Superior temporal gyrus (tissue), 1 donor: ENCODE results near the gene SPATA31D1.
"Not testable (repeated sequence)": the region's sequence is repeated elsewhere in the genome, so short reads cannot be mapped to it uniquely, and the experiment has no call there.

ENCODE experiments used
- DNase-seq: peaks from one replicate; pipeline ENCODE4 v3.0.0-alpha.2; 2016; ENCODE audit errors: extremely low spot score

Gene SPATA31D1

DNA sequence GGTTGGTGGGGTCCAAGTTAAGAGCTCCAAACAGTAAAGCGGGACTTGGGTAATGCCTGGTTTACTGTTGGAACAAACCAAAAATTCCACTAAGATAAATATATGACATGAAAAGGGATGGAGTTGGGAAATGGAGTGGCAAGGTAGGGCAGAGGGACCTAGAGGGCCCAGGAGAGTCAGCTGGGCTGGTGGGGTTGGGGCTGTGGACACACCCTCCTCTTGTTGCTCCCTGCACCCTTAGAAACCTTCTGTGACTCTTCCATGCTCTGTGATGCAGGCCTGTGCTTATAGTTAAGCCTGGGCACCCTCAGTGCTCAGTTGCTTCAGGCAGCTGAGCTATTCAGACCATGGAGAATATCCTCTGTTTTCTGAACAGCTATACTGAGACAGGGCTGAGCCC is at the start of gene SPATA31D1:
Gene SPATA31D1, plus strand, starts transcription at position 301 of the 400 bp plus-strand sequence. Its CDS starts 47 bp downstream, at position 348.
- DNase-seq: not testable (repeated sequence)

DNA sequence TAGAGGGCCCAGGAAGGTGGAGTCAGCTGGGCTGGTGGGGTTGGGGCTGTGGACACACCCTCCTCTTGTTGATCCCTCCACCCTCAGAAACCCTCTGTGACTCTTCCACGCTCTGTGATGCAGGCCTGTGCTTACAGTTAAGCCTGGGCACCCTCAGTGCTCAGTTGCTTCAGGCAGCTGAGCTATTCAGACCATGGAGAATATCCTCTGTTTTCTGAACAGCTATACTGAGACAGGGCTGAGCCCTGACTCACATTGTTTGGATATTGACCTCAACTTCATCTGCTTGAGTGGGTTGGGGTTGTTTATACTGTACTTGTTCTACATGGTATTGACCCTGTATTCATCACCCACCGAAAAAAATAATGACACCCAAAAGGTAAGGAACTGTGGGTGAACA is 45.2 kb upstream of the SPATA31D1 start, which contains the start of gene SPATA31D3:
Gene SPATA31D3, plus strand, starts transcription at position 108 of the 400 bp plus-strand sequence. Its CDS starts 86 bp downstream, at position 194.
- not testable (repeated sequence) for DNase-seq

DNA sequence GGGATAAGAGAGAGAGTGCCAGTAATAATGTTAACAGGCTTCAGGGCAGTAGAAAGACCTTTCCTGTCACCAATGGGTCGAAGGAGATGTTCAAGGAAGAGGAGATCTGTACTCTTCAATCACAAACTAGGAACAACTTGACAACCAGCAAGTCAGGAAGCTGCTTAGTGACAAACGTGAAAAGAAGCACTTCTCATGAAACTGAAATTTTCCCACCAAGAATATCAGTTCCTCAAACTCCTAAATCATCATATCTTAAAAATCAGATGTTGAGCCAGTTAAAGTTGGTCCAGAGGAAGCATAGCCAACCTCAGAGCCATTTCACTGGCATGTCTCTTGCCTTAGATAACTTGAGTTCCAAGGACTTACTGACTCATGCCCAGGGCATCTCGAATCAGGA is 39.9 kb upstream of the SPATA31D1 start:
- not testable (repeated sequence) for DNase-seq

DNA sequence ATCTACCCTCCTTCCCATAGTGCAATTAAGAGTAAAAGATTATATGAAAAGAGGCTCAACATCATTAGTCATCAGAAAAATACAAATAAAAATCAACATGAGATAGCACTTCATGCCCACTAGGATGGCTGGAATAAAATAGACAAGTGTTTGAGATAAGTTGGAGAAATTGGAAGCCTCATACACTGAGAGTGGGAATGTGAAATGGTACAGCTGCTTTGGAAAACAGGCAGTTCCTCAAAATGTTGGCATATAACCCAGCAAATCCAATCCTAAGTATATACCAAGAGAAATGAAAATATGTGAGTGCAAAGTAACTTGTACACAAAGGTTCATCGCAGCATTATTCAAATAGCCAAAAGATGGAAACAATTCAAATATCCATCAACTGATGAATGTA is 35.5 kb upstream of the SPATA31D1 start:
- DNase-seq: no peak

DNA sequence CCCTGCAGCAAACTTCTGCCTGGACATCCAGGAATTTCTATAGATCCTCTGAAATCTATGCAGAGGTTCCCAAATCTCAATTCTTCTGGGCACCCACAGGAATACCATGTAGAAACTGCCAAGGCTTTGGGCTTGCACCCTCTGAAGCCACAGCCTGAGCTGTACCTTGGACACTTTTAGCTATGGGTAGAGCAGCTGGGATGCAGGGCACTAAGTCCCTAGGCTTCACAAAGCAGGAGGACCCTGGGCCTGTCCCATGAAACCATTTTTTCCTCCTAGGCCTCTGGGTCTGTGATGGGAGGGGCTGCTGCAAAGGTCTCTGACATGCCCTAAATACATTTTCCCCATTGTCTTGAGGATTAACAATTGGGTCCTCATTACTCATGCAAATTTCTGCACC is 32.9 kb upstream of the SPATA31D1 start:
- no peak for DNase-seq

DNA sequence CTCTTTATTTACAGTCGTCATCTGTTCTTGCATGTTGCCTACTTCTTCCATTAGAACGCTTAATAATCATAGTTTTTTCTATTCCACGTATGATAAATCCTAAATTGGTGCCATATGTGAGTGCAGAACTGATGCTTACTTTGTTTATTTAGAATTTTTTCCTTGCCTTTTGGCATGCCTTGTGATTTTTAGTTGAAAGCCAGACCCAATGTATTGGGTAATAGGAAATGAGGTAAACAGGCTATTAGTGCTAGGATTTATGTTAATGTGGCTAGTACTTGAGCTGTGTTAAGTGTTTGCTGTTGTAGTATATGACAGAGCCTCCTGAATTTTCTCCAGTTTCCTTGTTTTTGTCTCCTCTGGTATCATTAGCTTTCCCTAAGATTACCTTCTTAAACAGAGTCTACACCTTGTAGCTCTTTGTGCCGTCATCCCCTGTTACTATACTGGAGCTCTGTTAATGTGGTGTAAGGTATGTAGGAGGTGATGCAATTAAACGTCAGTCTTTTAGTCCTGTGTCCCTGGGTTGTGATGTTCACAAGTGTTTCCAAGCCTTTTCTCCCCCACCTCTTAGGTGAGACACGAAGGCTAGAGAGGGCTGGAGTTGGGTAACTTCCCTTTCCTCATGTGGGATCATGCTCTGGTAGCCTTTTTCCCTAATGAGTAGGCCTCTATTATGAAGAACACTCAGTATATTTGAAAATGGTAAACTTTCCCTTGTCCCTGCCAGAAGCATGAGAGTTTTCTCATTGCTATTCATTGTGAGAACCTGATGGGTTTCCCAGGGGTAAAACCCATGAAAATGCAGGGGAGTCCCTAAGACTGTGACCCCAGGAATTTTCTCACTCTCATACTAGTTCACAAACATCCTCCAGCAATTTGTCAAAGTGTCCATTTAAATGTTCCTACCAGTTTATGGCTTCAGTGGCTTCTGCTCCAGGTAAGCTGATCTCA is 24.1 kb upstream of the SPATA31D1 start:
- DNase-seq: no peak

DNA sequence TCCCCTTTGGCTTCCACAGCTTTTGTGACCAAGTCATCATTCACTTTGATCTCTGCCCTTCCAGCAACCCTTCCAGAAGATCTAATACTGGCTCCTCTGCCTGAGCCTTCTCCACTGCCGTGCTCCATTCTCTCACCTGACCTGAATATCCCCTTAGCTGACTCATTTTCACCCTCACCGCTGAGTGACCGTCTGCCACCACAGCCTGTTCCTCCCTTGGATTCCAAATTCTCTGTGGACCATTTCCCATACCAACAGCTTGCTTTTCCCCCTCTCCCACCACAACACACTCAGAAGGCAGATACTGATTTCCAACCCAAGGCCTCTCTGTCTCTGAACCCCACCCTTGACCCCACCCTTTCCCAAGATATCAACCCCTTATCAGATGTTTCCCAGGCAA is 20.5 kb upstream of the SPATA31D1 start:
- no peak for DNase-seq

DNA sequence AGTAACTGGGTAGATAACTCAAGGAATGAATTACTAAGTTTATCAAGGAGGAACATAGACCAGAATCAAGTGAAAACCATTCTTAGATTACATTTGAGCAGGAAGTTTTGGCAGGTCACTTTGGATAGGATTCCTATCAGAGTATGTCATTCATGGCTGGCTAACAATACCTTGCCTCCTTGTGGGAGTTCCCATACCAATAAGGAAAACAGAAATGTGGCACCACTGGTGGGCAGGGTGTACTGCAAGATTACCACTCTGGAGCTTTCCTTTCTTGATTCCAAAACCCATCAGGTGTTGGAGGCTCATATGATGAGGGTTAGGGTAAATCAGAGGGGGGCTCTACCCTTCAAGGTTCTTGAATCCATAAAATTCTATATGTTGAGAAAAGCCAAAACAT is 18.6 kb upstream of the SPATA31D1 start:
- DNase-seq: no peak

DNA sequence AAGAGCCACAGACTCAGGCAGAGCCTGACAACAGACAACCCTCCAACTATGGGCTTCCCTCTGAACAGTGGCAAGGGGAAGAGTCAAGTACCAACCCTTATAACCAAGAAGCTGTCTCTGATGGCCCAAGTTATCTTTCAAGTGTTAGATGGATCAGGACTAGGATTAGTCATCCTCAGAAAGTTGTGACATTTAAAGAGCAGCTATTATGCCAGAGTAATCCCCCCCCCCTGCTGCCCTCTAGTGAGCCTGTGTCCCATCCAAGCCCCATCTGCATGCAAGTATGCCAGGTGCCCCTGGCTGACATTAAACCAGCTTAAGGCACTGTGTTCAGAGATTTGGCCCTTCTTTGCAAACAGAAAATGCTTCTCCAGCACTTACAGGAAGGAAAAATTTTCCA is 16.8 kb upstream of the SPATA31D1 start:
- DNase-seq: no peak

DNA sequence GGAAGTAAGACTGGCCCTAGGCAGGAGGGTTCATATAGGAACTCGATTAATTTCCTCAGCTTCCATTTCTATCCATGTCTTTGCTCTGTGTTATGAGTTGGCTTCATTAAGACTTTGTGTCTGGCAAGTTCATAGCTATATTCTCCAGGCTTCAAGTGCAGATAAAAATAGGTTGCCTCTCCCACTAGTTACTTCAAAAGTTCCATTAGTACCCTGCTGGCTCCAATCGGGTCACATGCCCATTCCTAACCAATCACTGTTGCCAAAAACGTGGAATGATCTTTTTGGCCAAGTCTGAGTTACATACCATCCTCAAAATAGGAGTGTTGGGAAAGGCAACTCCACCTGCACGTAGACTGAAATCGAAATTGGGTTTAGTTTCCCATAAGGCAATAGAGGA is 13.8 kb upstream of the SPATA31D1 start:
- no peak for DNase-seq

DNA sequence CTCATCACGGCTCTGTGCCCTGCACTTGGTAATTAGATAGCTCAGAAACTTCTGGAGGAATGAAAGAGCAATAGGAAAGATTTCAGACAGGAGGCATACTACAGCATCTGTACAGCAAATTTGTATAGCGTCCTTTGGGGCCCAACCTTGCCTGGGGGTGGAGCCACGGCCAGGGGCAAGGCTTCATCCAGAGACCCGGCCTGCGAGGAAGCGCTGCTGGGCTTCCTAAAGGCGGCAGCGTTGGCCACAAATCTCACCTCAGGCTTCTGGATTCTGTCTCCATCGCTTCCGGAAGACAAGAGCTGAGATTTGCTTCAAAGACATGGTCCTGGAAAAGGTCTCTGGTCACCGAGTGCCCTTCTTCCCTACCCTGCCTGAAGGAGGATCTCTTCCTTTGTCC is 12.2 kb upstream of the SPATA31D1 start:
- DNase-seq: no peak

DNA sequence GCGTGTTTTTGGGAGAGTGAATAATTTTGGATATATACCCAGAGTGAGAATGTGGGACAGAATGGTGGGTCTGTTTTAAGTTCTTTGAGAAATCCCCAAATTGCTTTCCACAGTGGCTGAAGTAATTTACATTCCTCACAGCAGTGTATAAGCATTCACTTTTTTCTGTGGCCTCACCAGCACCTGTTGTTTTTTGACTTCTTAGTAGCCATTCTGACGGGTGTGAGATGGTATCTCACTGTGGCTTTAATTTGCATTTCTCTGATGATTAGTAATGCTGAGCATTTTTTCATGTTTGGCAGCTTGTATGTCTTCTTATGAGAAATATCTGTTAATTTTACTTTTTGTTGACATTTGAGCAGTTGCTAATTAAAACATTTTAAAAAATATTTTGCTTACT is 9.4 kb upstream of the SPATA31D1 start:
- no peak for DNase-seq

DNA sequence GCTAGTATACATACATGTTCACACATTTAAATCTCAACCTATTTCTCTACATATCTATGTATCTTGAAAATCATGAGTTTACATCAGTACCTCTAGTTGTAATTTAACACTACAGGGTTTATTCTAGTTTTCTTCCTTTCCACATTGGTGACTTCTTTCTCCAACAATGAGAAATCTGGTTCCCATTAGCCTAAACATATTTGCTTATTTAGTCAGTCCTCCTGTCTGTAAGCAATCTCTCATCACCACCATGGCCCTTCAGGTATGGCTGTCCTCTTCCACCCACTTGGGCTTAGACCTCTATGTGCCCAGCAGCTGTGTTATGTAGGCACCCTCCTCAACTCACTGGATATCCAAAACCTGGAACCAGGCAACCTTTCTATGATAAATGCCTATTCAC is 8.0 kb upstream of the SPATA31D1 start:
- DNase-seq: no peak

DNA sequence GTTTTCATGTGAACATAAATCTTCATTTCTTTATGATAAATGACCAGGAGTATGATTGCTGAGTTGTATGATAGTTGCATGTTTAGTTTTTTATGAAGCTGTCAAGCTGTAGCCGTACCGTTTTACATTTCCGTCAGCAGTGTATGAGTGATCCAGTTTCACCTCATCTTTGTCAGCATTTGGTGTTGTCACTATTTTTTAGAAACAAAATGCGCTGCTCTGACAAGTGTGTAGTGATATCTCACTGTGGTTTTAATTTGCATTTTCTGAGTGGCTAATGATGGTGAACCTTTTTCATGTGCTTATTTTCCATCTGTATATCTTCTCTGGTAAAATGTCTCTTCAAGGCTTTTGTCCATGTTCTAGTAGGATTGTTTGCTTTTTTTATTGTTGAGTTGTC is 6.7 kb upstream of the SPATA31D1 start:
- DNase-seq: no peak

DNA sequence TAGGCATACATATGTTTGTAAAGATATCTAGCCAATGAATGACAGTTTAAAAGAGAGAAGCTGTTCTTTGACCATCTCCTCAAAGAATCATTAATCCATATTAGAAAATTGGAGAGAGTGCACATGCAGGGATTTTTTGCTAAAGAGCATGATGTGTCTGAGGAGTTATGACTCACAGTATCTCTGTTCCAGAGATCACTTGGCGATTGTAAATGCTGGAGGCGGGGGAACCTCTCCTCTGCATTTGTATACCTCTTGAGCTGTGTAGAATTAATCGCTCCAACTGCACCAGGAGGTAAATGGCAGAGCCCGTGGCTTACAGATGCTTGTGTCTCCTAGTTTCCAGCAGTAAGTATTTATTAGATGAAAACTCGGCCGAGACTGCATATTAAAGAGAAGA is 3.6 kb upstream of the SPATA31D1 start:
- DNase-seq: no peak

DNA sequence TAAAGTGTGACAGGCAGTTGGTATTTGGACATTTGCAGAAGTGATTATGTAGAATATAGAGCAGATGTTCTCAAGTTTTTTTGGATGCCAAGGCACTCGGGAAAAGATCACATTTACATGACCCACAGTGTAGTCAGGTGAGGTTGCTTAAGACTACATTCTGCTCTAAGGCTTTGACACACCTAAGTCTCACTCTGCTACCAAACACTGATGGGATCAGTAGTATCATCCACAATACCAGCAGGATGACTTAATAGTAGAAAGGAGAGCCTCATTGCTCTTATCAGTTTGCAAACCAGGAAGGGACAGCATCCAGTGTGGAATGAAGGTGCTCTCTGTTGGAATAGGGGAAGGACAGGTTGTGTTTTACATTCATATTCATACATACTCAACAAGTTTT is 2.5 kb upstream of the SPATA31D1 start:
- no peak for DNase-seq

DNA sequence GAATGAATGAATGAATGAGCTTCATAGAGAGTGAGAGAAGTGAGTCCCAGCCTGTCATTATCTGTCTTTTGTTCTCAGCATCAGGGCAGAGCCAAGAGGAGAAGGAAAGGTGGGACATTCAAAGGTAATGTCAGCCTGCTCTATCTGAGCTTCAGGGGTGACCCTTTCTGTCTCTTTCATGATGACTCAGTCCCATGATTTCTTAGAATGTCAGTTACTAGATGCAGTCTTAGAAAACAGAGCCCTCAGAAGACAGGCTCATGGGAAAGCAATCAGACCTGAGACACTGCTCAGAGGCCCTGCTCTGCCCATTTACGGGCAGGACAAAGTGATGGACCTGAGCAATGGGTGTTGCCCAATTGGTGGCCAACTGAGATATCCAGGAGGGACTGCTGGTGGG is 1.1 kb downstream of the SPATA31D1 start:
- DNase-seq: no peak

DNA sequence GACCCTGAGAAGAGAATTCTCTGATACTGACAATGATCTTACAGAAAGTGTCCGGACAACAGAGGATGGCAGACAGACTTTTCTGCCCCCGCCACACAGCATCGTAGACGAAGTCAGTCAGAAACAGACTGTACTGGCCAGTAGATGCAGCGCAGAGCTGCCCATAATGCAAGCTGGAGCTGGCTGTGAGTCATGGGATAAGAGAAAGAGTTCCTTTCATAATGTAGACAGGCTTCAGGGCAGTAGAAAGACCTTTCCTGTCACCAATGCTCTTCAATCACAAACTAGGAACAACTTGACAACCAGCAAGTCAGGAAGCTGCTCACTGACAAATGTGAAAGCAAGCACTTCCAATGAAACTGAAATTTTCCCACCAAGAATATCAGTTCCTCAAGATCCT is 5.1 kb downstream of the SPATA31D1 start:
- DNase-seq: no peak

DNA sequence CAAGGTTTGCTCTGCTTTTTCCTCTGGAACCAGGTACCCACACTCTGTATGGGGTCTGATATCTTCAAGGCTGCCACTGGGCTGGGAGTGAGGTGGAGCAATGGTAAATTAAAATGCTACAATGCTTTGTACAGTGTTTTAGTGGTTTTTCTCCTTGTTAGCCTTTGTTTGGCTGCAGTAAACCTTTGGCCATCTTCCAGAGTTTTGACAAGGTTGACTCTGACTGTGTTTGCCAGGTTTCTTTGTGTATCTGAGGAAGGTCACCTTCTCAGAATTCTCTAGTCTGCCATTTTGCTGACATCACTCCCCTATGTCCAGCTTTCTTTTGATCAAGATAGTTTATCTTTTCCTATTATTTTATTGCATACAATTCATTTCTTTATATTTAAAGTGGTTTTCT is 11.2 kb downstream of the SPATA31D1 start:
- no peak for DNase-seq

DNA sequence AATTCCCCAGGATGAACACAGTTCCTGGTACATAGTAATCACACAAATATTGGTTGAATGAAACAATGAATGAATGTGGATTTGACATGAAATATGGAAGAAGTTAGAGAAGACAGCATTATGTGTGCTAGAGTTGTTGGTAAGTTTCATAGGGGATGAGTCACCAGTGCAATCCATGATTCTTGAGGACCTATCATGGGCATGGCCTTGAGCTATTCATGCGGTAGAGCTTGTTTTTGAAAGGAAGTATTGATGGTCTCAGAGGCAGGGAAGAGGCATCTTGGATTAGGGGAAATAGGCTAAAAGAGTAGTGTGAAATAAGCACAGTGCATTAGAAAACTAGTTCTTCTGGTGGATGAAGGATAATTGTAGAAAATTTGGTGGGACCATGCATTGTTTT is 22.1 kb downstream of the SPATA31D1 start:
- DNase-seq: no peak

DNA sequence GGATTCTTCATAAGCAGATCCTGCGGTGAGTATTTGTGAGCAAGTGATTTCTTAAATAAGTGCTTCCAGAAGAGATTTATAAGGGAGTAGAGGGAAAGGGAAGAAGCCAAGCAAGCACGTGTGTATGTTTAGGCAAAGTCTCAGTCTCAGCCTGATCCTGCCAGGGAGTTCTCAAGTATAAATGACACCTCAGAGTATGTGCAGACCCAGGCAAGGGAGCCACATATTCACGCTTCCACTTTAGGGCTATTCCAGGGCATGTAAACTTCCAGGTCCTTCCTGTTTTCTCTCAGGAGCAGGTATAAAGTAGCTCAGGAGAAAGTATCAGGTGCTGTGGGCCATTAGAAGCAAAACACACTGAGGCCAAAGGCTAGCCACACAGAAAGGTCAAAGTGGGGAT is 22.6 kb downstream of the SPATA31D1 start:
- DNase-seq: no peak

DNA sequence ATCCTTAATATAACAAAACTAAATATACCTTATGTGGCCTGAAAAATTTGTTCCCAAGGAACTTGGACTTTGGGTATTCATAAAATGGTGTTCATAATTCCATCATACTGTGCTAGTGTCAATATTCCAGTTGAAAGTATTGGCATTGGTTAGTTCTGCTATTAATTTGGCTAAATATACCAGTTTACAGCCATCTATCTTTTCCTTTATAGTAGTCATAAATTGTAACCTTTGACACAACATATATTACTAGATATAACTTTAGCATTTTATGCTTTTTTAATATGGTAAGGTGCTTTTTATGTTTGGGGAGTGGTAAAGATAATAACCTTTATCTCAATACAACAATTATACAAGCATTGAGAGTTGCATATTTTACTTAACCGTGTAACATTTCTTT is 23.7 kb downstream of the SPATA31D1 start:
- DNase-seq: no peak

DNA sequence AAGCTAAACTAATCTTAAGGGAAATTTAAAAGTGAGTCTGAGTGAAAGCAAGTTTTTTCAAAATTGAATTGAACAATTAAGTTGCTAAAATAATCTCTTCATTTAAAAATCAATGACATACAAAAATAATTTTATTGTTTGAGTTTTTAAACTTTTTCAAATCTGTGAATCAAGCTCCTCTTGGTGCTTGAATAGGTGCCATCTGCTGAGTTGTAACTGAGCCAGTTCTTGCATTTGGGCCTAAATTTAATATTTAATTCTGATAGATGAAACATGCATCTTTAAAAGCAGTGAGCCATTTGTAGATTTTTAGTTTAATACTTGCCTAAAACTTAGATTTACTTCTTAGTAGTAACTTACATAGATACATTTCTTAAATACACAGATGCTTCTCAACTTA is 31.8 kb downstream of the SPATA31D1 start:
- DNase-seq: no peak

DNA sequence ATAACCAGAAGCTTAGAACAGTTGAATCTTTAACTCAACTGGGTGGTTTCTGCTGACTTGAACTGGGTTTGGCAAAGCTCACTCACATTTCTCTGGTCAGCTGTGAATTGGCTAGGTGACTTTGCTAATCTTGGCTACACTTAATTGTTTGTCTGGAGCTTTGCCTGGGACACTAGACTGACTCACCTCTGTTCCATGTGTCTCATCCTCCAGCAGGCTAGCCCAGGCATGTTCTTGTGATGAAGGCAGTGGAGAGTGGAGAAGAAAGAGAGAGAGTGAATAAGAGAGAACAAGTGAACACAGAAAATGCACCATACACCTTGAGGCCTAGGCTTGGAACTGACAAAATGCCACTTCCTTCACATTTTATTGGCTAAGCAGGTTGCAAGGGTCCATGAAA is 32.6 kb downstream of the SPATA31D1 start:
- no peak for DNase-seq
